Activated CD4-positive, CD25-positive, alpha-beta regulatory T cell (primary cell): ENCODE results near the gene GABRG3.

Experiments
- DNase-seq, 4 experiments: peaks; one replicate each; lab custom pipeline; 2025; lab: John Stamatoyannopoulos, UW

The GABRG3 gene

GRCh38 chr15:27418726-27419125 is 447.7 kb downstream of the GABRG3 start:
- DNase-seq: no peak

DNA sequence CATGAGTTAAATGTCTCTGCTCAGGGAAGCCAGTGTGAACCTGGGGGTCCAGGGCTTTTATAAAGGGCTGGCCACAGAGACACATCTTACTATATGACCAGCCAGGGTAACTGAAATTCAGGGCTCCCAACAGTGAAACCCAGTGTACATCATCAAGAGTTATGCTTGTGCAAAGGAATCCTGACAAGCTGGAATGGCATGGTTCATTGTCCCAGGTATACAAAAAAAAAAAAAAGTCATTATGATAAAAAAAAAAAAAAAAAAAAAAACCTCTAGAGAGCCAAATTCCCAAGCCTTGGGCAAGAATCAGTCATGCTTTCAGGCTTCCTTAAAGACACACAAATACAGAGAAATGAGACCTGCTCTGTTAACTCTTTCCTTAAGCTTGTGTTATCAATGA is 452.0 kb downstream of the GABRG3 start:
- DNase-seq: no peak

DNA sequence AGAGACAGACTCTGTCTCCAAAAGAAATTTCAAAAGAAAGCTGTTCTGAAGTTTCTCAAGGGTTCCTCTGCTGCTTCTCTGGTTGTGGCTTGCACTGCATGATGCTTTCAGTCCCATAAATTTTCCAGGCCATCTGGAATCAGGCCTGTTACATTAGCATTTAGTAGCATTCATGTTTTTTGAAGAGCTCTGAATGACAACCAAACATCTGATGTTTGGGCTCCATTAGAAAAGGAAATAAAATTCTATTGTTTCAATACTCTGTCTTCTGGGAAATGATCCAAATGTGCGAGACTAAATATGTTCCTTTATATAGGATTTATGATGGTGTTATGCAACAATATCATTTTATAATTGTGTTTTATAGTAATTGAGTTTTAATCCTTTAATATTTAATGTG is 455.8 kb downstream of the GABRG3 start:
- no peak for DNase-seq

GRCh38 chr15:27427276-27427675 is 456.3 kb downstream of the GABRG3 start:
- DNase-seq: no peak

DNA sequence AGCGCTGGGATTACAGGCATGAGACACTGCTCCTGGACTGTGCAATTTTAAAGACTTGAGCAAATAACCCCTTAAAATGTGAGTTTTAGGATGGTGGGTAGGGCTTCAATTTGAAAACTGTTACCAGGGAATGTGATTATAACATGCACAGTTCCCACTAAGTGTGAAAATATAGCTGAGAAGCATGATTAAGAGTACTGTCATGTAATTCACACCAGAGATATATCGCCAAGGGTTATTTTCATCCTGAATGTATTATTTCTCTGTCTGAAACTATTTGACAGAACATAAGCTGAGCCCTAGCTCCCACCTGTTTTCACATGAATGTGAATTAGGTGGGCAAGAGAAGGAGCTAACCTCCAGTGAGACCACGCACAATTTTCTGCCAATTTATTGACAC is 457.2 kb downstream of the GABRG3 start:
- DNase-seq: no peak

DNA sequence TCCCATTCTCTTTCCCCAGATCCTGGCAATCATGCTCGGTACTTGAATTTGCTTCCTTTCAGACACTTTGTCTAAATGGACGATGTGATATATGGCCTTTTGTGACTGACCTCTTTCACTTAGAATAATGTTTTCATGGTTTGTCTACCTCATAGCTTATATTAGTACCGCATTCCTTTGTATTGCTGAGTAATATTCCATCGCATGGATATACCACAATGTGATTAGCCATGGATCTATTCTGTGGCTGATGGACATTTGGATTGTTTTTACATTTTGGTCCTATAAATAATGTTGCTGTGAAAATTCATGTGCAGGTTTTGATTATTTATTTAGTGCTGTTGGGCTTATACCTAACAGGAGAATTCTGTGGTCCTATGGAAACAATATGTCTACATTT is 458.6 kb downstream of the GABRG3 start:
- DNase-seq: no peak

- no peak for DNase-seq
Observed at GRCh38 chr15:27433604-27434003, 462.6 kb downstream of the GABRG3 start.

GRCh38 chr15:27438403-27439375 is 467.7 kb downstream of the GABRG3 start:
- no peak for DNase-seq

- DNase-seq: no peak
Observed at GRCh38 chr15:27441120-27441519, 470.1 kb downstream of the GABRG3 start.

- no peak for DNase-seq
Observed at GRCh38 chr15:27448234-27448633, 477.3 kb downstream of the GABRG3 start.

DNA sequence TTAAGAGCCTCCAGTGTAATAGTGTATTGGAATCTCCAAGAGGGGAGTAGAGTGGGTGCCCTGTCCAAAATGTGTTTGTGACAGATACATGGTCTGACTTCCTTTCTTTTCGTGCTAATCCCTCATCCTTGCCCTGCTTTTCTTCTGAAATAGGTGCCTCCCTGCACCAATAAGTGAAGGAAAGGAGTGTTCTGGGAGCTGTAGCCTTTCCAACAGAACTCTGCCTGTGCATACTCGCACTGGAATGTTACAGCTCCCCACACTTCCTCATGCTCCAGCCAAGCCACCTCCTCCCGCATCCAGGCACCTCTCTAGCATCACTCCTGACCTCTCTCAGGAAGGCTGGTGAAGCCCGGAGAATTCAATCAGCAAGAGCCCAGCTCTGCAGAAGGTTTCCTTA is 478.0 kb downstream of the GABRG3 start:
- DNase-seq: no peak

GRCh38 chr15:27449941-27450340 is 479.0 kb downstream of the GABRG3 start:
- no peak for DNase-seq

DNA sequence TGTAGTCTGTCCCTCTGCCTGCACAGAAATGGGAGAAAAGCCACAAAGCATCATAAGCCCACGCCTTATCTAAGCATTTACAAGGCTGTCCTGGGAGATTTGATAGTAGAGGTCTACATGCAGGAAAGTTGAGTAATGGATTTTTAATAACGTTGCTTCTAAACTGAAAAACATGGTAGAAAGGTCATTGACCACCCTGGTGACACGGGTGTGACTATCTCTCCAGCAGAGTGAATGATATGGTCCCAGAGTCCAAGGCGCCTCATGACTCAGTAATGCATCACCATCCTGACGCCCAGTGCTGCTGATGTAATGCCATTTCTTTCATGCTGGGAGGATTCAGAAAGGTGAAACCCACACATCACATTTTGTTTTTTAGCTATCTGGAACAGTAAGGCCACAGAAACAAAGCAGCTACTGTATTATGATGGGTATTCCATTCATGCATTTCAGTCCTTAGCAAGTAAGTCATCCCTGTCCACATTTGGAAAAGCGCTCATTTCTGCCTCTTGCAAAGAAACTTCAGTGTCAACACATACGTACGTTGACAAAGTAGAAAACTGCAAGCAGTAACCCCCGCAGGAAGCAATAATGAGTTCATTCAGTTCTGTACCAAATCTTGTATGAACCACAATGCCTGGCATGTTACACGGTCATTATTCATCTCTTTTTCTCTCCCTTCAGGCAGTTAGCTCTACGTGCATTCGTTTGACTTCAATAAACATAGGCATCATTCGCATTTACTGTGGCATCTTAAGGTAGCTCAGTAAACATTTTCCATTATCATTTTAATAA is 483.5 kb downstream of the GABRG3 start:
- no peak for DNase-seq

DNA sequence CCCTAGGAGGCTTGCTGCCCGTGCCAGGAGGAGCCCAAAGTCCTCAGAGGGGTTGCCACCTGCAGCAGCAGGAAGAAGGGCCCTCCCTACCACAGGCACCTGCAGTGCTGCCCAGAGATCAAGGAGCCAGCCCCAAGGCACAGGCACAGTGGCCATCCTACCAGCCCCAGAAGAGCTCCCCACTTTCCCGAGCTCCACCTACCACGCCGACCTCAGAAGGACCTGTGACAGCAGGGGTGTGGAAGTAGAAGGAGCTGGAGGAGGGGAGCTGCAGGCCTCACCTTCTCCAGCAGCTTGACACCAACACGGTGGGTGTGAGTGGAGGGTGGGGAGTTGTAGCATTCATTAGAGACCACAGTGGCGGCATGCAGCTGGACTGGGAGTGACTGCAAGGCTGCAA is 485.8 kb downstream of the GABRG3 start:
- no peak for DNase-seq

- DNase-seq: no peak
Observed at GRCh38 chr15:27457766-27458165, 486.8 kb downstream of the GABRG3 start.

DNA sequence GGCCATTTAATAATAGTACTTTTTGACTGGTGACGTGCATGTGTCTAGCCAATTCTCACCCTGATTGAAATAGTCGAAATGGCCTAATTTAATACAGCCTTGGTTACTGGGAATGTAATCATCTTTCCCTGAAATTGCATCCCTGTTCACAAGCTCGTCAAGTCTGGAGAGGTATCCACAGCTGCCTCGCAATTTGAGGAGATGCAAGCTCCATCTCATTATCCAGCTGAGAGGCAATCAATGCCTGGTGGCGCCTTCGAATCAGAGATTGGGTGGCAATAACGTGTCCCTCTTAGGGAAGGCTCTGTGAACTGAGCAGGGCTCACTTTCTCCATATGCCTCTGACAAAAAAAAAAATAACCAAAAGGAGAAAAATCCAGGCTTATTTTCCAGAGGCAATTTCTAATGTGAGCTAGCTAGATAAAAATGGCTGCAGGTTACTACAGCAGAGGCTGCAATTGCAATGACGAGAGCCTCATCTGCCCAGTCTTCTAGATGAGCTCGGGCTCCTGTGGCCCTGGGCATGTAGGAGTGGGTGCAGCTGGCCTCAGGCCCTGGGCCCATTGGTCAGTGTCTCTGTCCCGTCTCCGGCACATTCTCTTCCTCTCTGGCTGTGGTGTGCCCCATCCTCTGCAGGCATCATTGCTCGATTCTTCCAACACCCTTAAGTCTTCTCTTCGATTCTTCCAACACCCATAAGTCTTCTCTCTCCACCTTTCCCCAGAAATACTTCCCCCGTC is 487.5 kb downstream of the GABRG3 start:
- no peak for DNase-seq

DNA sequence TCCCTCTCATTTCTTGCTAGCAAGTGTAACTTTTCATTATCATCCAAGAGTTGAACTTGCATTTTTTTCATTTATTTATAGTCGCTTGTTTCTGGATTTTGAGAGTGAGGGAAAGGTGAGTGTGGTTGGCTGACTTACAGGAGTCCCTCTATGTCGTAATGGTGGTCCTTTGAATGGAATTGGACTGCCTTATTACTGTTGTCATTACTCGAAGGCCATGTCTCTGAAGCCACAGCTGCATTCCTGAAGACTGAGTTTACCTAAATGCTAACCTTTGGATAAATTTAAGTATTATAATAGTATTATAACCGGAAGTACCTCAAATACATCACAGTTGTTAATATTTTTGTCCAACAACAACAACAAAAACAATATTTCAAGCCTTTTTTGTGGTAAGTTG is 488.9 kb downstream of the GABRG3 start:
- no peak for DNase-seq

DNA sequence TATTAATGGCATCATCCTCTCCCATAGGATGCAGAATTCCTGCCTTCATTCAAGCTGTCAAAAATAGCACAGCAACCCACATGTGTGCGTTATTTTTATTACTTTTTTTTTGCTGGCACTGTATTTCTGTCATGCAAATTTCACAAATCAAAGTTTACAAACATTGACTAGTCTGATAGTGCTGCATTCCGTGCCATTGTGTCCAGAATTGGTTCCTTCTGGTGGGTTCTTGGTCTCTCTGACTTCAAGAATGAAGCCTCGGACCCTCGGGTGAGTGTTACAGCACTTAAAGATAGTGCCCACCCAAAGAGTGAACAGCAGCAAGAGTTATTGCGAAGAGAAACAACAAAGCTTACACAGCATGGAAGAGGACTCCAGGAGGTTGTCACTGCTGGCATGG is 490.2 kb downstream of the GABRG3 start:
- no peak for DNase-seq

DNA sequence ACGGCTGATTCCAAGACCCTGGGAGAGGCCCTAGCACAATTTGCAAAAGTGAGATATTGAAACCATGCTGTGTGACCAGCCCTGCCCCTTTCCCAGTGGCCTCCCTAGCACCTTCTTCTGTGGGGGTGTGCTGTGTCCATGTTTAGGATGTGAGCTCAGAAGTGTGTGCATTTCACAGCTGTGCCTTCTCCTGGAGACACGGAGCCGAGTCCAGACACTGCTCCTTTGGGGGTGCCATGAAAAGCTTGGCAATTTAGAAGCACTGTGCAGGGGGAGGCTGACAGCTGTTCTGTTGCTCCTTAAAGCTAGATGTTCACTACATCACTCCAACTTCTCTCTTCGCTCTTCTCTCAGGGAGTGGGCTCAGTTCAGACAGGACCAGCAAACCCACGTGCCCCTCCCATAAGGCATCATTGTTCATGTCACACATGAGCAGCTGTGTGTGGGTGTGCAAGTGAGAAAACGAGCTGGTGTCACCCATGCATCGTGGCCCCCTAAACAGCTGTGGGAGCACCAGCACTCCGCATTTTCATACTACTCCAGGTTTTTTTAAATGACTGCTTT is 492.6 kb downstream of the GABRG3 start:
- no peak for DNase-seq

GRCh38 chr15:27464941-27465612 is 494.1 kb downstream of the GABRG3 start:
- no peak for DNase-seq

GRCh38 chr15:27466758-27467157 is 495.8 kb downstream of the GABRG3 start:
- DNase-seq: no peak
